Esophagus (tissue), 2 donors: ENCODE results near the gene INTS12. TPM values are rescaled to one million over a fixed set of nuclear protein-coding genes. Genes with fewer than 3 reads are reported as not detected.

Experiments
- H3K27ac ChIP-seq, 2 donors: one replicate each; pipeline ENCODE4 v1.5.1; 2013; ENCODE audit warnings: low read depth in 2 of 2, mild to moderate bottlenecking in 2 of 2, inconsistent platforms in 1 of 2, low read length in 1 of 2, moderate library complexity in 1 of 2
- H3K27me3 ChIP-seq, 2 donors: one replicate each; pipeline ENCODE4 v1.6.1; 2013; ENCODE audit warnings: low read length in 2 of 2, control low read depth in 1 of 2, mild to moderate bottlenecking in 1 of 2; ENCODE audit not compliant: insufficient read depth in 2 of 2, control insufficient read depth in 1 of 2
- H3K36me3 ChIP-seq, 2 donors: one replicate each; pipeline ENCODE4 v1.6.1; 2013; ENCODE audit warnings: low read length in 1 of 2; ENCODE audit not compliant: control insufficient read depth in 2 of 2, insufficient read depth in 2 of 2
- H3K4me1 ChIP-seq, 2 donors: one replicate each; pipeline ENCODE4 v1.6.1; 2013; ENCODE audit warnings: low read length in 1 of 2; ENCODE audit not compliant: control insufficient read depth in 2 of 2, insufficient read depth in 2 of 2
- H3K4me3 ChIP-seq, 2 donors: one replicate each; pipeline ENCODE4 v1.5.1; 2013; ENCODE audit warnings: low read length in 2 of 2, mild to moderate bottlenecking in 2 of 2, low read depth in 1 of 2, moderate library complexity in 1 of 2
- H3K9me3 ChIP-seq, 2 donors: one replicate each; pipeline ENCODE4 v1.6.1; 2013; ENCODE audit warnings: mild to moderate bottlenecking in 2 of 2, low read depth in 1 of 2, low read length in 1 of 2, moderate library complexity in 1 of 2; ENCODE audit not compliant: control insufficient read depth in 2 of 2, insufficient read depth in 1 of 2
- WGBS, 2 donors: extraction: QIAGEN DNeasy Blood & Tissue Kit; methylation state at CpG; one replicate each; pipeline ENCODE4 v1.1.7; 2013; 5-methylcytosine and 5-hydroxymethylcytosine counted together
- polyA plus RNA-seq, 2 donors: library from polyadenylated mRNA; stranded (reverse); fragments of 200-250 nt; gene quantifications; one replicate each; pipeline ENCODE4 v1.2.3, GENCODE V29; 2013
- donor health status: healthy with polysubstance abuse.
- donor health status: Bipolar disorder and iron deficiency.

INTS12 gene
- polyA plus RNA-seq, 2 donors: 9.4 to 13.9 TPM

GRCh38 chr4:105719204-105719603, 10.7 kb upstream of the INTS12 start:
- no peaks in the 10 kb centered on the region for H3K4me1 ChIP-seq
- 93 to 94% methylated on average over 2 of the region's 2 CpGs for WGBS, 2 donors
- H3K27ac ChIP-seq: no peak overlapping the region
- no peaks in the 10 kb centered on the region for H3K9me3 ChIP-seq
- H3K4me3 ChIP-seq: no peak overlapping the region
- no peaks in the 10 kb centered on the region for H3K27me3 ChIP-seq
- peaks cover 0 to 2% of the 10 kb centered on the region in 2 donors for H3K36me3 ChIP-seq

- H3K36me3 ChIP-seq: peaks cover 0 to 2% of the 10 kb centered on the region in 2 donors
- H3K27me3 ChIP-seq: no peaks in the 10 kb centered on the region
- WGBS, 2 donors: 44 to 46% methylated on average over 4 of the region's 4 CpGs
- H3K4me1 ChIP-seq: no peaks in the 10 kb centered on the region
- no peak overlapping the region for H3K4me3 ChIP-seq
- H3K9me3 ChIP-seq: no peaks in the 10 kb centered on the region
- H3K27ac ChIP-seq: no peak overlapping the region
Observed at GRCh38 chr4:105715692-105716278, 7.3 kb upstream of the INTS12 start.

DNA sequence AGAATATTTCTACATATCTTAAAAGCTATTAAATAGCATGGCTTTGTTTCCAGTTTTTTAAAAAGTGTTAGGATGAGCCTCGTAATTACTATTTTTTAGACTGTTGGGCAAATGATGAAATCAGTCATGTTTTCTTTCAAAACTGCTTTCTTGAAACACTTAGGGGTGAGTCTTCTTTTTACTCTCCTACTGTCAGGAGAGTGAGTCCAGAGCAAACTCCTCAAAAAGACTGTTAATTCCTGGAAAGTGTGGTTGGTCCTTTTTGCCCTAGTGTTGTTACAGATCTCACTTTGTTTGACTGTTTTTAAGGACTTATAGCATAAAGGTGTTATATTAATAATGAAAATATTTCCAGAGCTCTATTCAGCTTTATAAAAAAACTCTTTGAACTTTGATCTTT, 6.4 kb upstream of the INTS12 start:
- no peaks in the 10 kb centered on the region for H3K9me3 ChIP-seq
- 63 to 77% methylated on average over 1 of the region's 1 CpG for WGBS, 2 donors
- H3K36me3 ChIP-seq: peaks cover 0 to 2% of the 10 kb centered on the region in 2 donors
- H3K27me3 ChIP-seq: no peaks in the 10 kb centered on the region
- no peak overlapping the region for H3K4me3 ChIP-seq
- no peak overlapping the region for H3K27ac ChIP-seq
- no peaks in the 10 kb centered on the region for H3K4me1 ChIP-seq

DNA sequence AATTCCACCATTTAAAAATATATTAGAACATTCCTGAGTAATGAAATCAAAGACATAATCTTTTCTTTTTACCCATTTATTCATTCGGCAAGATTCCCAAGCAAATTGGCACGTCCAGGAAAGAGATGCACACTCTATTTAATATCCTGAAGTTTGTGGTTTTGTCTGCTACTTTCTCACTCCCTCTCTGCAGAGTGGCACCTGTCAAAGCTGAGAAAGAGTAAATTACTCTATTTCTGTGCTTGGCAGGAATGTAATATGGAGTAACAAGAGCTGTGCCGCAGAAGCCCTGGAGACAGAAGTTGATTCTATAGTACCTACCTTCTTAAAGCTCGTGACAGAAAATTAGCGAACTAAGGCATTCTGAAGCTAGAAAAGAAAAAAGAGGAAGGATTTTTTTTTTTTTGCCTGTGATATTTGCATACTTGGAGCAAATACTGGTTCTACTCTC, 5.6 kb upstream of the INTS12 start:
- whole genome bisulfite sequencing, 2 donors: 41 to 44% methylated on average over 5 of the region's 5 CpGs

GRCh38 chr4:105712766-105713165, 4.3 kb upstream of the INTS12 start:
- WGBS, 2 donors: 90 to 91% methylated on average over 2 of the region's 2 CpGs
- Histone ChIP-seq H3K27ac (no peak overlapping the region), H3K4me3 (no peak overlapping the region), H3K36me3 (no peaks in the 10 kb centered on the region), H3K9me3 (no peaks in the 10 kb centered on the region), H3K4me1 (no peaks in the 10 kb centered on the region), H3K27me3 (no peaks in the 10 kb centered on the region)

More for the DNA sequence above, 5.6 kb upstream of the INTS12 start:
- Histone ChIP-seq H3K4me3 (no peak overlapping the region), H3K4me1 (no peaks in the 10 kb centered on the region), H3K27me3 (no peaks in the 10 kb centered on the region), H3K9me3 (no peaks in the 10 kb centered on the region), H3K36me3 (peaks cover 0 to 1% of the 10 kb centered on the region in 2 donors), H3K27ac (no peak overlapping the region)

GRCh38 chr4:105710678-105711077, 2.2 kb upstream of the INTS12 start:
- Histone ChIP-seq H3K27ac (no peak overlapping the region), H3K36me3 (no peaks in the 10 kb centered on the region), H3K4me1 (no peaks in the 10 kb centered on the region), H3K4me3 (no peak overlapping the region), H3K27me3 (no peaks in the 10 kb centered on the region), H3K9me3 (no peaks in the 10 kb centered on the region)
- WGBS, 2 donors: 71 to 75% methylated on average over 6 of the region's 6 CpGs

DNA sequence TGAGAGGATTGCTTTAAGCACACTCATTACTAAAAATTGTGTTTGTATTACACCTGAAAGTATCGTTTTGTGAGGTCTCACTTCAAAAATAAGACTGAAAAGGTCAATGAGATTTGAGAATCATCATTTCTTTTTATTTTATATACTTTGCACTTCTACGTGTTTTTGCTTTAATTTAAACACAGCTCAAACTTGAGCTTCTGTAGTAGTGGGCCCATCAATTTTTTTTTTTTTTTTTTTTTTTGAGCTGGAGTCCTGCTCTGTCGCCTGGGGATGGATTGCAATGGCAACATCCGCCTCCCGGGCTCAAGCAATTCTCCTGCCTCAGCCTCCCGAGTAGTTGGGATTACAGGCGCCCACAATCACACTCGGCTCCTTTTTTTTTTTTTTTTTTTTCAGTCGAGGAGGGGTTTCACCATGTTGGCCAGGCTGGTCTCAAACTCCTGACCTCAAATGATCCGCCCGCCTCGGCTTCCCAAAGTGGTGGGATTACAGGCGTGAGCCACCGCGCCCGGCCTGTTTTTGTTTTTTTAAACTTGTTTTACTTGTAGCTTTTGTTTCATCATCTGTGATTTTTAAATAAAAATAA, 1.6 kb upstream of the INTS12 start:
- no peaks in the 10 kb centered on the region for H3K27me3 ChIP-seq
- no peaks in the 10 kb centered on the region for H3K36me3 ChIP-seq
- H3K4me3 ChIP-seq: no peak overlapping the region
- 64 to 72% methylated on average over 15 to 16 of the region's 16 CpGs for WGBS, 2 donors
- no peaks in the 10 kb centered on the region for H3K4me1 ChIP-seq
- H3K27ac ChIP-seq: no peak overlapping the region
- H3K9me3 ChIP-seq: no peaks in the 10 kb centered on the region

DNA sequence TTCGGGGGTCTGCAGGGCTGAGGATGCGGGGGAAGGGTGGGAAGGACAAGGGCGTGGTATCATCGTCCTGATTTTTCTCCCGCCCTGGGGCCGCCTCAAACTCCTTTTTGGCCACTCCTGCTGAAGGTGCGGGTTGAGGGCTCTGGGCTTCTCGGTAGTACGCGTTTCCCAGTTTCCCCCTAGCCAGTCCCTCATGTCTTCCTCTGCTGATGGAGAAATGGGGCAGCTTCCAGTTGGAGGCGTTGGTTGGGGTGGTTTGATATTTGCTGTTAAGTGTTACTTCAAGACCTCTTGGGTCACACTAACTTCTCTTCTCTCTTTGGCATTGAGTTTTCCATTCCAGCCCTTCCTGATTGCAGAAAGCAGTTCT, 577 bp upstream of the INTS12 start:
- no peaks in the 10 kb centered on the region for H3K36me3 ChIP-seq
- no peaks in the 10 kb centered on the region for H3K4me1 ChIP-seq
- H3K4me3 ChIP-seq: peak overlapping the region; percentile 87 to 89
- 1% methylated on average over 11 of the region's 11 CpGs for WGBS, 2 donors
- H3K27ac ChIP-seq: peak overlapping the region; percentile 83 to 94
- no peaks in the 10 kb centered on the region for H3K9me3 ChIP-seq
- no peaks in the 10 kb centered on the region for H3K27me3 ChIP-seq

- peak overlapping the region; percentile 87 to 89 for H3K4me3 ChIP-seq
- H3K4me1 ChIP-seq: no peaks in the 10 kb centered on the region
- H3K27me3 ChIP-seq: no peaks in the 10 kb centered on the region
- no peaks in the 10 kb centered on the region for H3K9me3 ChIP-seq
- no peaks in the 10 kb centered on the region for H3K36me3 ChIP-seq
- 17 to 25% methylated on average over 7 of the region's 7 CpGs for WGBS, 2 donors
- H3K27ac ChIP-seq: peak overlapping the region; percentile 72 to 87
Observed at GRCh38 chr4:105707782-105708180, 708 bp downstream of the INTS12 start.

- 84 to 87% methylated on average over 2 of the region's 2 CpGs for WGBS, 2 donors
- H3K4me1 ChIP-seq: no peaks in the 10 kb centered on the region
- H3K27me3 ChIP-seq: no peaks in the 10 kb centered on the region
- no peak overlapping the region for H3K27ac ChIP-seq
- H3K4me3 ChIP-seq: no peak overlapping the region
- H3K9me3 ChIP-seq: no peaks in the 10 kb centered on the region
- H3K36me3 ChIP-seq: no peaks in the 10 kb centered on the region
Observed at GRCh38 chr4:105698607-105699006, 9.9 kb downstream of the INTS12 start.
